ENCODE data around the gene KRTAP10-10. TPM values are rescaled to one million over a fixed set of nuclear protein-coding genes. Genes with fewer than 3 reads are reported as not detected.

KRTAP10-10 gene
- total and polyA plus RNA-seq, 7 donors: not detected

DNA sequence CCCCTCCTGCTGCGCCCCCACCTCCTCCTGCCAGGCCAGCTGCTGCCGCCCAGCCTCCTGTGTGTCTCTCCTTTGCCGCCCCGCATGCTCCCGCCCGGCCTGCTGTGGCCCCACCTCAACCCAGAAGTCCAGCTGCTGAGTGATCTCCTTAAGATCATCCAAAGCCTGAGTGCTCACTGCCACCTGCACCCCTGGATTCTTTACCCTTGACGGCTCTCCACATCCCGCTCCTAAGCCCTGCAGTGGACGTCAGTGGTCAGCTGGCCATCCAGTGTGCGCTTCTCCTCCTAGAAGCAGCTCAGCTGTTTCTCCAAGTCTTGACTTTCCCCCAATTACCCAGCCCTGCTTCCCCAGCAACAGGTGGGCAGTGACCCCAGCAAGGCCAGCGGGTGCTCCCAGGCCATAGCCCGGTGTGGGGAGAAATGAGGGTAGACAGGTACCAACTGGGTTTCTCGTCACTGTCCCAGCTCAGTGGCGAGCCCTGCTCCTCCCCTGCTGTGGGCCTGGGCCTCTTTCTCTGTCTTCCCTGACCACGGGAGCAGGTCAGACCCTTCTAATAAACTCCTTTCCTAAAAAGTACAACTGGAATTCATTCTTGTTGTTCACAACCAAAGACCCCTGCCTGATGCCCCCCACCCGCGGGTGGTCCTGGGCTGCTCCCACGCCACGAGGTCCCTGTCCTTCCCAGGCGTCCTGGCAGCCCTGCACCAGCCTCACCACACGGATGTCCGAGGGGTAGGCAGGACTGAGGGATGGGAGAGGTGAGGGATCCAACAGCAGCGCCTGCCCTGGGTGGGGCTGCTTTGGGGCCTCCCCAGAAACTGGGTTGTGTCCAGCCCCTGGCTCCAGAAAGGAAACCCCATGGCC is 35.3 kb upstream of the KRTAP10-10 start:
- H3K27ac ChIP-seq: no peak overlapping the region
- intact Hi-C loops (cut with DNase I): no loop called here
- no peaks in the 10 kb centered on the region for H3K4me1 ChIP-seq
- H3K36me3 ChIP-seq: no peaks in the 10 kb centered on the region
- no peaks in the 10 kb centered on the region for H3K9me3 ChIP-seq
- TF ChIP-seq POLR2A (IDR thresholded peaks at IDR 0.05) (no peak), POLR2AphosphoS5 (IDR thresholded peaks at IDR 0.05) (no peak), EP300 (IDR thresholded peaks at IDR 0.05) (no peak)
- TF ChIP-seq, protein P1, sequence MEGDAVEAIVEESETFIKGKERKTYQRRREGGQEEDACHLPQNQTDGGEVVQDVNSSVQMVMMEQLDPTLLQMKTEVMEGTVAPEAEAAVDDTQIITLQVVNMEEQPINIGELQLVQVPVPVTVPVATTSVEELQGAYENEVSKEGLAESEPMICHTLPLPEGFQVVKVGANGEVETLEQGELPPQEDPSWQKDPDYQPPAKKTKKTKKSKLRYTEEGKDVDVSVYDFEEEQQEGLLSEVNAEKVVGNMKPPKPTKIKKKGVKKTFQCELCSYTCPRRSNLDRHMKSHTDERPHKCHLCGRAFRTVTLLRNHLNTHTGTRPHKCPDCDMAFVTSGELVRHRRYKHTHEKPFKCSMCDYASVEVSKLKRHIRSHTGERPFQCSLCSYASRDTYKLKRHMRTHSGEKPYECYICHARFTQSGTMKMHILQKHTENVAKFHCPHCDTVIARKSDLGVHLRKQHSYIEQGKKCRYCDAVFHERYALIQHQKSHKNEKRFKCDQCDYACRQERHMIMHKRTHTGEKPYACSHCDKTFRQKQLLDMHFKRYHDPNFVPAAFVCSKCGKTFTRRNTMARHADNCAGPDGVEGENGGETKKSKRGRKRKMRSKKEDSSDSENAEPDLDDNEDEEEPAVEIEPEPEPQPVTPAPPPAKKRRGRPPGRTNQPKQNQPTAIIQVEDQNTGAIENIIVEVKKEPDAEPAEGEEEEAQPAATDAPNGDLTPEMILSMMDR (IDR thresholded peaks at IDR 0.05): no peak
- H3K4me3 ChIP-seq: no peak overlapping the region
- H3K27me3 ChIP-seq: peaks cover 0 to 39% (median 15%) of the 10 kb centered on the region in 3 donors
- WGBS, 2 donors: 66 to 80% methylated on average over 23 of the region's 23 CpGs
- no peak for DNase-seq

DNA sequence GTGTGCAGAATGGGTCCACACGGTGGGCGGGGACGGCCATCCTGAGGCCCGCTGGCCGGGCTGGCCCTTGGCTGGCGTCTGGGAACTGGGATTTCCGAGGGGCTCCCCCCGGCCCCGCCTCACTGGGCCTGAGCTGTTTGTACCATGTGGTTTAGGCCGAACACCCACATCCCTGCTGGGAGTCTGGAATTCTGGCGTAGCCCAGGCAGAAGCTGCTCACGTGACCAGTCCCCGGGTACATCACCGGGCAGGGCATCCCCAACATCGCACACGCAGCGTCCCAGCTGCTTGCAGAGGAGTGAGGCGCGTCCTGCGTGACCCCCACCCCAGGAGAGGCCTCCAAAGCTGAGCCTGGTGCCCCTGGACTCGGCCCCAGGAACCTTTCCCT is 34.7 kb upstream of the KRTAP10-10 start:
- intact Hi-C loops (cut with DNase I): no loop called here
- Histone ChIP-seq H3K36me3 (no peaks in the 10 kb centered on the region), H3K27me3 (peaks cover 0 to 39% (median 15%) of the 10 kb centered on the region in 3 donors), H3K4me3 (no peak overlapping the region), H3K4me1 (no peaks in the 10 kb centered on the region), H3K9me3 (no peaks in the 10 kb centered on the region), H3K27ac (no peak overlapping the region)
- no peak for DNase-seq
- WGBS, 2 donors: 61 to 82% methylated on average over 20 to 21 of the region's 21 CpGs
- TF ChIP-seq POLR2A (IDR thresholded peaks at IDR 0.05) (no peak), POLR2AphosphoS5 (IDR thresholded peaks at IDR 0.05) (no peak), EP300 (IDR thresholded peaks at IDR 0.05) (no peak)
- TF ChIP-seq, protein P1 (IDR thresholded peaks at IDR 0.05): no peak

- no peak for DNase-seq
Observed at GRCh38 chr21:44603109-44603875, 33.9 kb upstream of the KRTAP10-10 start.

DNA sequence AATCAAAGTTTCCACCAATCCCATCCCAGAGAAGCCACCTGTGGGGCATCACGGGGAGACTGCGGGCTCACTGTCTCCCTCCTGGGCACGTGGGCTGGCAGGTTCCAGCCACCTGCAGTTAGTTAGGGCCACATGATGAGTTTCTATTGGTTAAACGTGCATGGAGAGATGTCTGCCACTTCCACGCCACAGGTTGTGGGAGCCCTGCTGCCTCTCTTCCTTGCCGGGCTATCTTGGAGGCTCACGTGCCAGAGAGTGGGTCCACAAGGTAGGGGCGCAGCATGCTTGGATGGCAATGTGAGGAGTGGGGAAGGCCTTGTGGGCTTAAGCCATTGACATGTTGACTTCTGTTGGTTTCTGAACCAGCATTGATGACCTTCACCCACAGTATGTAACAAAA is 33.2 kb upstream of the KRTAP10-10 start:
- TF ChIP-seq POLR2AphosphoS5 (IDR thresholded peaks at IDR 0.05) (no peak), EP300 (IDR thresholded peaks at IDR 0.05) (no peak), POLR2A (IDR thresholded peaks at IDR 0.05) (no peak)
- TF ChIP-seq, protein P1 (IDR thresholded peaks at IDR 0.05): no peak
- no peaks in the 10 kb centered on the region for H3K36me3 ChIP-seq
- no peaks in the 10 kb centered on the region for H3K4me1 ChIP-seq
- no peak overlapping the region for H3K4me3 ChIP-seq
- H3K9me3 ChIP-seq: no peaks in the 10 kb centered on the region
- intact Hi-C loops (cut with DNase I): no loop called here
- no peak for DNase-seq
- peaks cover 0 to 39% (median 15%) of the 10 kb centered on the region in 3 donors for H3K27me3 ChIP-seq
- WGBS, 2 donors: 80 to 86% methylated on average over 8 of the region's 8 CpGs
- no peak overlapping the region for H3K27ac ChIP-seq

More at GRCh38 chr21:44603109-44603875, 33.9 kb upstream of the KRTAP10-10 start:
- TF ChIP-seq, protein P1 (IDR thresholded peaks at IDR 0.05): no peak
- TF ChIP-seq POLR2AphosphoS5 (IDR thresholded peaks at IDR 0.05) (no peak), EP300 (IDR thresholded peaks at IDR 0.05) (no peak), POLR2A (IDR thresholded peaks at IDR 0.05) (no peak)
- Histone ChIP-seq H3K9me3 (no peaks in the 10 kb centered on the region), H3K36me3 (no peaks in the 10 kb centered on the region), H3K27me3 (peaks cover 0 to 39% (median 15%) of the 10 kb centered on the region in 3 donors), H3K27ac (no peak overlapping the region), H3K4me3 (no peak overlapping the region), H3K4me1 (no peaks in the 10 kb centered on the region)
- intact Hi-C loops (cut with DNase I): no loop called here
- 42 to 63% methylated on average over 17 of the region's 17 CpGs for whole genome bisulfite sequencing, 2 donors

Data from sigmoid colon (tissue), 7 donors.